NCI-H1436 treated with DMSO at 0.1 percent for 48 hours (cell line): Measurements from ENCODE around the gene ARPC4.
A peak's percentile ranks its signal among the peaks of the same experiment; 100 is the strongest.

Source experiments
- DNase-seq: peaks from one replicate; lab custom pipeline; 2025; lab: John Stamatoyannopoulos, UW

The ARPC4 gene

GRCh38 chr3:9792405-9793160 is at the start of gene ARPC4, which contains the start of gene TADA3:
ARPC4 (plus strand) TSS chr3:9793082; CDS start chr3:9793122, 40 bp downstream.
TADA3 (minus strand) TSS chr3:9792473; CDS start chr3:9791466, 1,007 bp downstream.
- DNase-seq, result peak; percentile 43

GRCh38 chr3:9743548-9743947 is 49.3 kb upstream of the ARPC4 start:
- DNase-seq, result no peak

- DNase-seq, result no peak
Measured at GRCh38 chr3:9744162-9744561, 48.7 kb upstream of the ARPC4 start.

GRCh38 chr3:9745521-9745920 is 47.4 kb upstream of the ARPC4 start:
- DNase-seq, result no peak

GRCh38 chr3:9746330-9746729 is 46.6 kb upstream of the ARPC4 start:
- no peak for DNase-seq

GRCh38 chr3:9747267-9747666 is 45.6 kb upstream of the ARPC4 start:
- no peak for DNase-seq

- no peak for DNase-seq
Measured at GRCh38 chr3:9748031-9748430, 44.9 kb upstream of the ARPC4 start.

- no peak for DNase-seq
Measured at GRCh38 chr3:9749296-9749644, 43.6 kb upstream of the ARPC4 start.

- DNase-seq, result peak; percentile 75
Measured at GRCh38 chr3:9749645-9750555, 43.0 kb upstream of the ARPC4 start, which contains the start of gene OGG1. OGG1 (plus strand) TSS chr3:9749952; CDS start chr3:9750287, 335 bp downstream.

GRCh38 chr3:9750556-9751411 is 42.1 kb upstream of the ARPC4 start:
- DNase-seq, result no peak

GRCh38 chr3:9754678-9755077 is 38.2 kb upstream of the ARPC4 start:
- no peak for DNase-seq

GRCh38 chr3:9757427-9757826 is 35.5 kb upstream of the ARPC4 start:
- DNase-seq, result no peak

- no peak for DNase-seq
Measured at GRCh38 chr3:9760779-9761505, 31.9 kb upstream of the ARPC4 start.

- no peak for DNase-seq
Measured at GRCh38 chr3:9761919-9762318, 31.0 kb upstream of the ARPC4 start.

- no peak for DNase-seq
Measured at GRCh38 chr3:9762871-9763270, 30.0 kb upstream of the ARPC4 start.

GRCh38 chr3:9765865-9766264 is 27.0 kb upstream of the ARPC4 start:
- DNase-seq, result no peak

- no peak for DNase-seq
Measured at GRCh38 chr3:9767418-9767817, 25.5 kb upstream of the ARPC4 start.

- DNase-seq, result no peak
Measured at GRCh38 chr3:9768141-9768775, 24.6 kb upstream of the ARPC4 start.

GRCh38 chr3:9769012-9769411 is 23.9 kb upstream of the ARPC4 start:
- no peak for DNase-seq

- DNase-seq, result no peak
Measured at GRCh38 chr3:9769426-9770275, 23.2 kb upstream of the ARPC4 start, which contains the start of gene CAMK1. CAMK1 (minus strand) TSS chr3:9769947; CDS start chr3:9767749, 2,198 bp downstream.
